HG02763 (cell line): ENCODE results near the gene HES5.

Experiments used
- ATAC-seq: cut with Tn5 transposase; IDR thresholded peaks from one replicate; pipeline ENCODE4 v1.9.1; 2021; ENCODE audit warnings: mild to moderate bottlenecking, moderate library complexity; ENCODE audit not compliant: unreplicated experiment

HES5 gene

DNA sequence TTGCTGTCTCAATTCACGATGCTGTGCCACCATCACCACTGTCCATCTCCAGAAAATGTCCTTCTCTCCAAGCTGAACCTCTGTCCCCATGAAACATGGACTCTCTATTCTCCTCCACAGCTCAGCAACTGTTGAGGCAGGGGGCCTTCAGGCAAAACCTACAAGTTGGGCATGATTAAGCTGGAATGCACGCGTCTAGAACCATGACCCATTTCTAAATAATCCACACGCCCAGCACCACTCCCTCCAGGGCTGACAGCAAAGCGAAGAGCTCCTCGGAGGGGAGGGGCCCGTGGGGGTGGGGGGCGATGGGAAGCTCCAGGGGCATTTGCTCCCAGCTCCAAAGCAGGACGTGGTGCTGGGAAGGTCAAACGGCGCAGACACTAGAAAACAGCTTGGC lies 3.3 kb upstream of the HES5 start:
- no peak for ATAC-seq

DNA sequence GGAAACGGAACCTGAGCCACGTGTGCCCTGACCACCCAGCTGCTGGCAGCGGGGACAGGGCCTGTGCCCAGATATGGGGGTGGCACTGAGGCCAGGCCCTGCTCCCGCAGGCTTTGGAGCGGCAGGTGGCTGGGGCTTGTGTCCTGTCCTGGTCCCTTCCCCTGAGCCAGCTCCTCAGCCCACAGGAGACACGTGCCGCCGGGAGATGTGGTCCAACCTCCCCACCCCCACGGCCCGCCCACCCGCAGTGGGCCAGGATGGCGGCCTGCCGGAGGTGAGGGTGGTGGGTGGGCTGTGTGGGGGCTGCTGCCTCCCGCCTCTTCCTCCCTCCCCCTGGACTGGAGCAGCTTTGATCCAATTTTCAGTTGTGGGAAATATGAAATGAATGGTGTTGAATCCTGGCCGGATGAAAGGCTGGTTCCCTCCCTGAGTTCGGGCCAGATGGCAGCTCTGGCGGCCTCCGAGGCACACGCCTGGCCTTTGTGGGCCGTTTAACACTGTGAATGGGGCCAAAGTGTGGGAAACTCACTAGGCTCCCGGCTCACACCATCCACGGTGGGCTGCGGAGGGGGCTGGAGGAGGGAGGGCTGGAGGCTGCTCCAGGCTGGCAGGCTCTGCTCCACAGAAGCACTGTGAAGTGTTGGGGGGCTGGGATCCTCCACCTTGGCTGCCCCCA lies 2.6 kb upstream of the HES5 start:
- ATAC-seq = no peak

- no peak for ATAC-seq
These were observed 674 bp upstream of the HES5 start for GRCh38 chr1:2530513-2531361.

DNA sequence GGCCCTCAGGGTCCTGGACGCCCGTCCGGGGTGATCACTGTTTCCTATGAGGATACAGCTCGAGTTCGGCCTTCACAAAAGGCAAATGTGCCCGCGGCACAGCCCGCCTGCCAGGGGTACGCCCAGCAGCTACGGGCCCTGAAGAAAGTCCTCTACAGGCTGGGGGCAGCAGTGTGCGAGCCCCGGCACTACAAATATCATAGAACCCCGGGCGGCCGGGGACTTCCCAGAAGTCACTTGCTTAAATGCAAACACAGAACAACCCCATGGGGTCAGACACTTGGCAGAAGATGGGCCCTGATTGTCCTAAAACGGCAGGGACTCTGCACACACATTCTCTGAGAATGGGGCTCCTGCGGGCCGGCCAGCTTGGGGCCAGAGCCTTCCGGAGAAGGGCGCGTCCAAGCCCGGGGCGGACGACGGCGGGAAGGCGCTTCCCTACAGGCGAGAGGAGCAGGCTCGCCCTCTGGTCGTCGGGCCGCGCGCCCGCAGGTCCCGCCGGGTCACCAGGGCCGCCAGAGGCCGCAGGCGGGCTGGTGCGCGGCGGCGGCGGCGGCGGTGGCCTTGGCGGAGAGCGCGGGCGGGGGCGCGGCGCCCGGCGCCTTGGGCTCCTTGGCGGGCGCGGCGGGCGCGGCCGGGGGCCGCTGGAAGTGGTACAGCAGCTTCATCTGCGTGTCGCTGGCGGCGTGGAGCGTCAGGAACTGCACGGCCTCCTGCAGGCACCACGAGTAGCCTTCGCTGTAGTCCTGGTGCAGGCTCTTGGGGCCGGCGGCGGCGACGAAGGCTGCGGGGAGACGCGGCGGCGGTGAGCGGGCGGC lies 888 bp downstream of the HES5 start:
- ATAC-seq = no peak

DNA sequence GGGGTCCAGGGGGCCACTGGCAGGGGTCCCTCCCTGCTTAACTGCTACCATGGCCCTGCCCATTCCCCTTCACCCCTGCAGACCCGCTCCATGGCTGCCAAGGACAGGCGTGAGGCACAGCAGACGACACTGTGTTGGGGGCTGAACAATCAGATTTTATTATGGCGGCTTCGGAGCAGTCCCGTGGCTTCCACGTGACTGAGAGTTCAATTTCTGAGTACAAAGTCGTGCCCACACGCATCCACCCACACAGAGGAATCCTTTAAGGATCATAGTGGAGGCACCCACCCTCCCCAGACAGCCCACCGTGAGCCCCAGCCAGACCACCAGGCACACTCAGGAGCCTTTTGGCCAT lies 1.5 kb downstream of the HES5 start:
- no peak for ATAC-seq

GRCh38 chr1:2528016-2528415 lies 2.0 kb downstream of the HES5 start:
- no peak for ATAC-seq

- ATAC-seq = no peak
These were observed 2.6 kb downstream of the HES5 start for GRCh38 chr1:2527556-2527860.

DNA sequence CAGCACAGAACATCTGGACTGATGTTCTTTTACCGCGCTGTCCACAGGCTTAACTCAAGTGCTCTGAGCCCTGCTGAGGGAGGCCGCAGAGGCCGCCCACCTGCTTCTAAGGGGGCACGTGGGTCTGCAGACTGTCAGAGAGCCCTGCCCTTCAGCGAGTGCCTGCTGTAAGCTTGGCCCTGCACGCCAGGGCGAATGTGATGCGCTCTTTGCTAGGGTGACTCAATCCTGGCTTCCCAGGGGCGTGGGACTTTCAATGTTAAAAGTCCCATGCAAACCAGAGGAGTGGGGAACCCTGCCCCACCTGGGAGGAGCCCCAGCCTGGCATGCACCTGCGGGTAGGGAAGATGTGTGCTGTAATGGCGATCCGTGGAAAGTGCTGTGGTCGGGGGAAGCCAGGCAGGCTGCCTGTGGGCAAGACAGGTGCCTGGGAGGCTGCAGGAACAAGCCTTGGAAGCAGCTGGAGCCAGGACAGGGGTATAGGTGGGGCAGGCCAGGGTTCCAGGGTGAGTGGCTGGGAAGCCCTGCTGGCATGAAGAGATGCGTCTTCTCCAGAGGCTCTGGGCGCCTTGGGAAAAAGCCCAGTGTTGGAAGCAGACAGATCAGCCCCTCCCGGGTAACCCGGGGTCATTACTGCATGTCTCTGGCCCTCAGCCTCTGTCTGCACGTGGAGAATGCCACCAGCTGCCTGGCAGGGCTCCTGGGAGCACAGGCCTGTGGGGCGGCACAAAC lies 3.1 kb downstream of the HES5 start:
- ATAC-seq = peak; percentile 21

DNA sequence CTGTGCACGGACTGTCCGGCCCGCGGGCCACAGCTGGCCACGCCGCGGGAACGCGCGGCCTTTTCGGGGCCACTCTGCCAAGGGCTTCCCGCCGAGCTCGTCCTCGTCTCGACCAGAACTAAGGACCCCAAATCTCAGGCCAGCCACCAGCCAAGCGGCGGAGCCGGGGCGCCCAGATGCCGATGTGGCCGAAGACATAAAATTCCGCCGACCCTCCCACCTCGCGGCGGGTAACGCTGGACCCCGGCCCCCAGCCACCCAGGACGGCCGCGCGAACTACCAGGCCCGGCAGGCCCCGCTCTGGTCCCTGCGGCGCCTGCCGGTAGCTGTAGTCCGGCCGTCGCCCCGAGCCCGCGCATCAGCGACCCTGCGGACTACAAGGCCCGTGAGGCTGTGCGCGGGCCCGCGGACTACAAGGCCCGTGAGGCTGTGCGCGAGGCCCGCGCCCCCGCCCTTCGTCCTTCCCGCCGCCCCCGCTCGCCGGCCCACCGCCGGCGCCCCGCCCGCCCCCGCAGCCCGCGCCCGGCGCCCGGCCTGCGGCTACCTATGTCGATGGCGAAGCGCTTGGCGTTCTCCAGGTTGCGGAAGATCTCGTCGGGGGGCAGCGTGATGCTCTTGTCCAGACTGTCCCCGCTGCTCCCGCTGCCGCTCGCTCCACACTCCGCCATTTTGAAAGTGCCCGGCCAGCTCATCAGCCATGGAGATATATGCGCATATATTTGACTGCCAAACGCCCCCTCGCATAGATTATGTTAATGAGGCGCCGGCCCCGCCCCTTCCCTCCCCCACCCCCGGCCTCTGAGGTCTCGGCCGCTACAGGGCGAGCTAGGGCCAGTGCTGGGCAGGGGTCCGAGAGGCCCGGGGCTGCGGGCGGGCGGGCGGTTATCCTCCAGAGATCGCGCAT lies 3.9 kb downstream of the HES5 start, which contains the start of gene PANK4:
PANK4 (minus strand) TSS at position 677 of the 904 bp plus-strand sequence; CDS start at position 668, 9 bp downstream.
- ATAC-seq = peak; percentile 83

DNA sequence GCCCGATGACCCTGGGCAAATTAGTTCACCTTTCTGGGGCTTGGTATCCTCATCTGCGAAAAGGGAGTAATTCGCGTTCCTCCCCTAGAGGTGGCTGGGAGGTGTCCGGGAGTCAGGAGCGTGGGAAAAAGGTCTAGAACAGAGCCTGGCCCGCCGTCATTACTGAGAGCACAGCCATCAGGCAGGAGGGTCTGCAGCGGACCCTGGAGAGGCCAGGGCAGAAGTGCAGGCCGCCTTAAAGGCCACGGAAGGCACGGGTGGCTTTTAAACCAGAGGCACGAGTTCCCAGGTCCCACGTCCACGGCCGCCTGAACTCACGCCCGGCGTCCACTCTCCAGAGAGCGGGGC lies 4.5 kb downstream of the HES5 start:
- no peak for ATAC-seq

GRCh38 chr1:2523891-2524609 lies 6.0 kb downstream of the HES5 start:
- no peak for ATAC-seq

DNA sequence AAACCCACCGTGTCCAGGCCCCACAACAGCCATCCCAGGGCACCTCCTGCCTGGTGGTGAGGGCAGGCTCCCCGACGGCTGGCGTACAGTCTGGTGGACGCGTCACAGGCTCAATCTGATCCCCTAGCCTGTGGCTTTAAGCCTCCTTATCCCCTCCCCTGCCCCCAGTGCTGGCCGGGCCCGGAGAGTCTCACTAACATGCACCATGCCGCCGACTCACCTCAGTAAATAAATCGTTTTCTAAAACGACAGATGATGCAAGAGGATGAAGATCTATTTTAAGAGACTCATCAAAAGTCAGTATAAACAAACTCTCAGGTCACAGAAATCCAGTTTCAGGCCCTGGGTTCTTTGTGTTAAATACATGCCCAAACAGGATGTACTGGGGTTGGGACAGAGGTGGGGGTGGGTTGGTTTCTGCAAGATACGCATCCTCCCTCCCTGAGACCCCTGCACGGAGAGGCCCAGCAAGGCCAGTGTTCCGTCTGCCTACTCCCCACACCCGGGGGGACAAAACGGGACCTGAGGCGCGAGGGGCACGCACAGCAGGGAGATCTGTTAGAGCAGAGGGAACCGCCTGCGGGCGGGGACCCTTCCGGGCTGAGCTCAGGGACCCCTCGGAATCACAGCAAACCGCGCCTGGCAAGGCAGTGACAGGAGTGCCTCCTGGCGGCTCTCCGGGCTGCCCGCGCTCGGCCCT lies 6.7 kb downstream of the HES5 start:
- ATAC-seq = no peak

- no peak for ATAC-seq
These were observed 7.8 kb downstream of the HES5 start for GRCh38 chr1:2522230-2522629.

GRCh38 chr1:2520806-2521205 lies 9.3 kb downstream of the HES5 start:
- ATAC-seq = no peak

DNA sequence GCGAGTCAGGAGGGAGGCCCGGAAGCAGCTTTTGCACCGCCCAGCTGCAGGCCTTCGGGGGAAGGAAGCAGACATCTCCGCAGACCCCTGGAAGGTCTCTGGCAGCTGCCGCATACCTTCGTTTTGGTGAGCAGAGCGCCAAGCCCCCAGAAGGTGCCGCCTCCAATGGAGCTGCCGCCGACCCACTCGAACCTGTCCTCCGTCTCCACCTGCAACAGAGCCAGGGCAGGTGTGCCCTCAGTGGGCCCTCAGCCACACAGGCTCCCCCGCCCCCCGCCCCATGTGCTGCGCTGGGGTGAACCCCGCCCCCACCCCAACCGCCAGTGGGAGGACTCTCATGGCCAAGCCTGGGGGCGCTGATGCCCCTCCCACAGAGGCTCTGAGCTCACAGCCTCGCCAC lies 9.9 kb downstream of the HES5 start:
- no peak for ATAC-seq

- ATAC-seq = no peak
These were observed 10.3 kb downstream of the HES5 start for GRCh38 chr1:2519729-2520128.

DNA sequence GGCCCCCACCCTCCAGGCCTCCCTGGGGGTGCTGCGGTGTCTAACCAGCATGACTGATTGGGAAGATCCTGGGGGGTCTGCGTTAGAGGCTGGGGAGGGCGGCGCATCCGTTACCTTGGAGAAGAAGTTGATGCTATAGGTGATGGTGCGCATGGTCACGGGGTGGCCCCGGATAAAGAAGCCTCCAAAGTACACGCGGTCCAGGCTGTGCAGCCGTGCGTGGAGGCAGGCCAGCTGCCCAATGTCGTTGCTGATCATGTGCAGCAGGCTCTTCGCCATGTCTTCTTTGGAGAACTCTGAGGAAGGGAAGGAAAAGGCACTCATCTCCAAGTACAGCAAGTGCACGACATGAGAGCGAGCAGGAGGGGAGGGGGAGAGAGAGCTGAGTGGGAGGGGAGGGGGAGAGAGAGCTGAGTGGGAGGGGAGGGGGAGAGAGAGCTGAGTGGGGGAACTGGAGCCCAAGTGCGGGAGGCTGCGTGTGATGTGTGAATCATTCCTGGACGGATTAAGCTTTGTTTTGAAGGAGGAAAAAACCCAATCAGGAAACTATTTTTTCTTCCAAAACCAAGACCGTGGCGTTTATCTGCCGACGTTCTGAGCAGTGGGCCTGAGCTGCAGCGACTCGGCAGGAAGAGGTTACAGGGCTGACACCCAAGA lies 10.9 kb downstream of the HES5 start:
- ATAC-seq = no peak

- no peak for ATAC-seq
These were observed 11.5 kb downstream of the HES5 start for GRCh38 chr1:2518528-2518927.
